GM11168 (cell line): ENCODE results near the gene SPTBN4.
"Not testable (repeated sequence)": the region's sequence is repeated elsewhere in the genome, so short reads cannot be mapped to it uniquely, and the experiment has no call there.

Experiments used
- in situ Hi-C: fragments of 300-500 bp; cut with MboI; formaldehyde crosslinking; loops from one replicate; pipeline ENCODE4 v1.12.0; 2022; ENCODE audit warnings: low sequenced_read_pairs; ENCODE audit not compliant: unreplicated experiment

Gene SPTBN4

DNA sequence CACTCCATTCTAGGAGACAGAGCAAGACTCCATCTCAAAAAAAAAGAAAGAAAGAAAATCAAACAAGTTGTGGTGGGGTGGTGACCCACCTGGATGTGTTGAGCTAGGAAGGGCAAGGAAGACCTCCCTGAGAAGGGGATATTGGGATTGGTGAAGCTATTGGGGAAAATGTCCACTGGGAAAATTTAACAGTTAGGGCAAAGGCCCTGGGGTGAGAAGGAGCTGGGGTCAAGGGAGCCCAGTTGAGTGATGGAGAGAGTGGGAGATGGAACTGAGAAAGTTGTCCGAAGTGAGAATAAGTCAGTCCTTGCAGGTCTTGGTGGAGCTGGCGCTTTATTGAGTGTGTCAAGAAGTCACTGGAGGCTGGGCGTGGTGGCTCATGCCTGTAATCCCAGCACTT is 28.5 kb upstream of the SPTBN4 start:
- in situ Hi-C loops: no loop called here

DNA sequence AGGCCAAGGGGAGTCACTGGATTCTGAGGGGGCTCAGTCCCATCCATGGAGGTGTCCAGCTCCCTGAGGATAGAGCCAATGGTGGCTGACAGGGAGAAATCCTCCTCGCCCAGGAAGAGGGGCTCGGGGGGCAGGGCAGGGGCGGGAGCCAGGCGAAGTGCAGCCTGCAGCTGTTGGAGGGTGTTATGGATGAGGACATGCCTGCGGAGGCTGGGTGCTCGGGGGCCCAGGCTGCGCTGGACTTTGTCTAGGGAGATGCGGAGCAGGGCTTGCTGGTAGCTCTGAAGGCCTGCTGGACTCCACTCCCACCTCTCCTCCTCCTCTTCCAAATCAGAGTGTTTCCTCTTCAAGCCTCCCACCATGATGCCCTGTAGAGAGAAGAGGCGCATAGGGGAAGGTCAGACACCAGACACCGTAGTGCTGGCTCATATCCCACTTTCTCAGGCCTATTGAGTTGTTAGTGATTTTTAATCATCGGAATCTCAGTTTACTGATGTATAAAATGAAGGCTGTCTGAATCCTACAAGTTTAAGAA is 25.0 kb upstream of the SPTBN4 start:
- in situ Hi-C loops: no loop called here

DNA sequence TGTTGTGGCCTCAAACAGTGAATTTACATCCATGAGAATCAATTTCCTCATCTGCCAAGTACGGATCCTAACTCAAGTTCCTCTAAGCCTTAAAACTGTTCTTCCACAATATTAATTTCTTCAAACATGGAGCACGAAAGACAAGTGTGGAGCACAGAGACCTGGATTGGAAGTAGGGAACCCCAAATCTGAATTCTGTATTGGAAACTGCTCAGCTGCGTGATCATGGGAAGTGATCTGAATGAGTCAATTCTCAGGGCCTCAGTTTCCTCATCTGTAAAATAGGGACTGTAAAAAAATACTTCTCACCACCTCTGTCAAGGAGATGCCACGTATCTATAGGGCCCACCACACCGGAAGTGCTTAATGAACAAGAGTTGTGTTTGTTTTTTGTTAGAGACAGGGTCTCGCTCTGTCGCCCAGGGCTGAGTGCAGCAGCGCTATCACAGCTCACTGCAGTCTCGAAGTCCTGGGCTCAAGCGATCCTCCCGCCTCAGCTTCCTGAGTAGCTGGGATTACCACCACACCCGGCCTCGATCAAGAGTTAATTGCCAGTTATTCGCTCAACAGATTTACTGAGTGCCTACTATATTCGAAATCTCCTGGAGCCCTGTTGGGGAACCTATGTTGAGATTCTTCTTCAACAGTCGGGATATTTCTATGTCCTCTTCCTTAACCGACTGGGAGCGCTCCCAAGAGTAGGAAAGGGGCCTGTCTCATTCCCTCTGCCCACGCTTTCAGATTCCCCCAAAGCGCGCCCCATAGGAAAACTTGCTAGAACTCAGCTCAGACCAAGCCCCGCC is 24.3 kb upstream of the SPTBN4 start:
- in situ Hi-C loops: no loop called here

DNA sequence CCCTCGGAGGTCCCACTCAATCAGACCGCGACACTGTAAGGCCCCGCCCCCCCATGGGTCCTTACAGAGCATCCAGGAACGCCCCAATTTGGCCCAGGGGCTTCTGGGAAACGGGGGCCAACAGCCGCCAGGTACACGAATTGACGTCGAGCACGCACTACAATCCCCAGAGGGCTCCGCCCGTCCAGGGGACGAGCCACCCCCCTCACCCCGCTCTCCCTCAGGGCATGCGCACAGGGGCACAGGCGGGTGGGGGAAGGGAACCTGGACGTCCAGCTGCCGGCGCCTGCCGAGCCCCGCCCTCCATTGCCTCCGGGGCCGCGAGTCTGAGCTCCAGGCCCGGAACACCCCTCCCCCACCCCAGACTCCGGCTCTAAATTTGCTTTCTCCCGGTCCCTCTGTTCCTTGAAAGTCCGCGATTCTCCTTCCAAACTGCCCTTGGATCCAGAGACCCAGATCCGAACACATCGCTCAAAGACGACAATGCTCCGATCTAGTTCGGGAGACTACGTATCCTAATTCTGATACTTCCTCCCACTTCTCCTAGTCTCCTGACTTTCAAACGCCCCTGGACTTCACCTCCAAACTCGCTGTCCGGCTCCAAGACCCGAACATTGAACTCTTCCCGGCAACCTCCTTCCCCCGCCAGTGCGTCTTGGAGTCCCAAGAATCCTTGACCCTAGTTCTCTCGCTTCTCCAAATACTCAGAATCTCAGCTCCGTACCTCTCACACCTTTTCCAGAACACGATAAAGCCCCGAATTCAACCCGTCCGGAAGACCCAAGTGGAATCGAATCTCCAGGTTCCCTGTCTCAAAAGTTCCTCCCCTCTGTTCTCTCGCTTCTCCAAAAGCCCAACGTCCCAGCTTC is 23.4 kb upstream of the SPTBN4 start:
- in situ Hi-C loops: no loop called here

DNA sequence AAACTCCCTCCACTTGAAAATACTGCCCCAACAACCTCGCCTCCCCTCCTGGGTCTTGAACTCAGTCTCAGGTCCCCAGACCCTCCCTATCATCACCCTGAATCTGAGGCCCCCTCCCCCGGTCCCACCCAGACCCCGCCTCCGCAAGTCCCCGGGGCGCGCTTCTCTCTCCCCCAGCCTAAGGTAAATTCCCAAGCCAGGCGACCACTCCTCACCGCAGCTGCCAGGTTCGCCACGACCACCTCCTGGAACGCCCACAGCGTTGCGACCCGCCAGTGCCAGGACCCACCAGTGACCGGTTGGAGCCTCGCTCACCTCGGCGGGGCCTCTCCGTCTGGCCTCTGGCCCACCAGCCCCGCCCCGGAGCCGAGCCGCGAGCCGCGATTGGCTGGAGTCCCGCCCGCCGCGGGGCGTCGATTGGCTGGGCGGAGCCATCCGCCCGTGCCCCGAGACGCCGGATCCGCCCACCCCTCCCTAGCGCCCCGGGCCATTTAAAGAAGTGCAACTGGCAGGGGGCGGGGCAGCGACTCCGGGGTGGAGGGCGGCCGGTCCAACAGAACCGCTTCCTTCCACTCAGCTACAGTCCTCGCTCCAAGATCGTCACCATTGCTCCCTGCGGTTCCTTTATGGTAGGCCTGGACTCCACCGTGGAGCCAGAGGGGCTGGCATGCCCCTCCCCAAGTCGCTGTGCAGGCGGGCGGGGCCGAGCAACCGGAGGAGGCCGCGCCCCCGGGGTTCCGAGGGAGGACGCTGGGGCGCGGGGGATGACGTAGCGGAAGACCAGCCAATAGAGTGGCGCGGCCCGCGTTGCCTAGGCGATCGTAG is 22.6 kb upstream of the SPTBN4 start, which contains the start of gene SERTAD3:
Gene SERTAD3 (minus strand): TSS at position 336 of the 825 bp plus-strand sequence. CDS start 2,255 bp downstream, outside the sequence.
- in situ Hi-C loops: no loop called here

DNA sequence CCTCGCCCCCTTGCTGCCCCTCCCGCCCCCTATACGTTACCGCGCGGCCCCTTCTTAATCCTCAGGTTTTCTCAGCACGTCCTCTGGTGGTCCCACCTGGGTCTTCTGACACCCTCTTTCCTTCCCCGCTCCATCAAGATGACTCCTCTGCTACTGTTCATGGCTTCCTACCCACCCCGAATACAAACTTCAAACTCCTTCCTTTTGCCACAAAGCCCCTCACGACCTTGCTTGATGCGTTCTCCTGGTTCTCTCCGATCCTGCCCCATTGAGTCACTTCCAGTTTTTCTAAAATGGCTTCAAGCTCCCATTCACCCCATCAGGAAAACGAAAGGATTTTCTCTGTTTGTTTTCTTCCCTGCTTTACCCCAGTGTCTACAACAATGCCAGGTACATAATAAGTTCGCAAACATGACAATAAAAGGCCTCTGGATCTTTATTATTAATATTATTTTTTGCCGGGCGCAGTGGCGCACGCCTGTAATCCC is 21.9 kb upstream of the SPTBN4 start:
- in situ Hi-C loops: no loop called here

DNA sequence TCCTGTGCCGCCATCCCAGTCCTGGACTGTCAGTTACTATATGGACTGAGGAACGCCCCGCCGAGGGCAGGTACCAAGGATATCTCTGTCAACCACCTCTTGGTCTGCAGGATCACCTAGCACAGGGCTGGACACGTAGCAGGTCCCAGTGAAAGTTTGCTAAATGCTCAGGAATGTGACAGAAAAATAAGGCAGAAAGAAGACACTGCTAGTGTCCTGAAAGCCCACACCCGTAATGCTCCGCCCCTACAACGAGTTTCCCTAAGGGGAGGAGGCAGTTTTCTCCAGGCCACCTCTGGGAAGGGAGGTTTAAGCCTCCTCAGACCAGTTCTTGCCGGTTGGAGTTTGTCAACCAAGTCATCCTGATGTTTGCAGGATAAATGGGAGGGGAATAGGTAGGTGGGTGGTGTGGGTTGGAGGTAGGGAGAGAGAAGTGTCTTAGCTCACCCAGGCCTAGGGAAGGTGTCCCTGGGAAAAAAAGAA is 21.0 kb upstream of the SPTBN4 start:
- in situ Hi-C loops: no loop called here

DNA sequence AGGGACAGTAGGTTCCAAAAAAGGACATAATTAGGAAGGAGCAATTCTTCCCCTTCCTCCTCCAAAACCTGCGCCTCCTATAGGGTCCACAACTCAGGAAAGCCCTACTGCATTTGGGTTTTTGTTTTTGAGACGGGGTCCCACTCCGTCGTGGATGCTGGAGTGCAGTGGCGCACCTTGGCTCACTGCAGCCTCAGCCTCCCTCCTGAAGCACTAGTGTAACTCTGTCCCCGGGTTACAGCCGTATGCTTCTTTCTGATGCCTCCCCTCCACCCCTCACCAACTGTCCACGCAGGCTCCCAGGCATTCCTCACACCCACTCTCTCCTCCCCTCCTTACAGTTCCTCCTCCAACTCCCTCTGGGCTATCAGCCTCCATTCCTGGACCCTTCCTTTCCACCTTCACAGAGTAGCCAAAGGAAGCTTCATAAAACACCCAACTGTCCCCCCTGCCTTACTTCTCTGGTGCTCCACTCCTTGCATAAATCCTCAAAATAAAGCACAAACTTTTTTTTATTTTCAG is 20.5 kb upstream of the SPTBN4 start:
- in situ Hi-C loops: no loop called here

DNA sequence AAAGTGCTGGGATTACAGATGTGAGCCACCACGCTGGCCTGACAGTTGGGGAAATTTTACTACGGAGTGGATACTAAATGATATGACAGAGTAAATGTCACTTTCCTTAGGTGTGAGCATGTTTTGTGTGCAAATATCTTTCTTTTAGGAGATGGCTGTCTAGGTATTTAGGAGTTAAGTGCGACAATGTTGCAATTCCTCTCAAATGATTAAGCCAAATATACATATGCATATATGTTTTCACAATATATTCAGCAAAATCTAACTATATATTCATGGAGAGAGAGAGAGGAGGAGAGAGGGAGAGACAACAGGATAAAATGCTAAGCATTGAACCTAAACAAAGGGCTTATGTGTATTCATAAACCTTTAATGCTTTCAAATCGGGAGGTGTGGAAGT is 17.3 kb upstream of the SPTBN4 start:
- in situ Hi-C loops: no loop called here

DNA sequence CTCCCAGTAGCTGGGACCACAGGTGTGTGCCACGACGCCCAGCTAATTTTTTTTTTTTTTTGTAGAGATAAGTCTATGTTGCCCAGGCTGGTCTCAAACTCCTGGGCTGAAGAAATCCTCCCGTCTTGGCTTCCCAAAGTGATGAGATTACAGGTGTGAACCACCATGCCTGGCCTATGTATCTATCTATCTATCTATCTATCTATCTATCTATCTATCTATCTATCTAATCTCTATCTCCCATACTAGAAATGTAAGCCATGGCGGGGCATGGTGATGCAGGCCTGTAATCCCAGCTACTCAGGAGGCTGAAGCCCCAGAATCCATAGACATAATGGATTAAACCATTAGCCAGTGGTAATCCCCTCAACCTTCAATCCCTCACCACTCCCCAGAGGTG is 16.1 kb upstream of the SPTBN4 start:
- in situ Hi-C loops: no loop called here

DNA sequence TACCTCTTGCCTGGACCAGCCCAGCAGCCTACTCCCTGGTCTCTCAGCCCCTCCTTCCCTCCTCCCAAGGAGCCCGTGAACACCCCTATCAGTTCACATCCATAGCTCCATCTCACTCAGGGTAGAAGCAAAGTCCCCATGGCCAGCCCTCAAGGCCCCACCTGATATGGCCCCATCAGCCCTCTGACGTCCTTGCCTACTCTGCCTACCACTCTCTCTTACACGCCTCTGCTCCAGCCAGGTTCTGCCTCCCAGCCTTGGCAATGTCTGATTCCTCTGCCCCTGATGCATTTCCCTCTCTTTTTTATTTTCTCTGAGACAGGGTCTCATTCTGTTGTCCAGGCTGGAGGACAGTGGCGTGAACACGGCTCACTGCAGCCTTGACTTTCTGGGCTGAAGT is 14.8 kb upstream of the SPTBN4 start:
- in situ Hi-C loops: no loop called here

DNA sequence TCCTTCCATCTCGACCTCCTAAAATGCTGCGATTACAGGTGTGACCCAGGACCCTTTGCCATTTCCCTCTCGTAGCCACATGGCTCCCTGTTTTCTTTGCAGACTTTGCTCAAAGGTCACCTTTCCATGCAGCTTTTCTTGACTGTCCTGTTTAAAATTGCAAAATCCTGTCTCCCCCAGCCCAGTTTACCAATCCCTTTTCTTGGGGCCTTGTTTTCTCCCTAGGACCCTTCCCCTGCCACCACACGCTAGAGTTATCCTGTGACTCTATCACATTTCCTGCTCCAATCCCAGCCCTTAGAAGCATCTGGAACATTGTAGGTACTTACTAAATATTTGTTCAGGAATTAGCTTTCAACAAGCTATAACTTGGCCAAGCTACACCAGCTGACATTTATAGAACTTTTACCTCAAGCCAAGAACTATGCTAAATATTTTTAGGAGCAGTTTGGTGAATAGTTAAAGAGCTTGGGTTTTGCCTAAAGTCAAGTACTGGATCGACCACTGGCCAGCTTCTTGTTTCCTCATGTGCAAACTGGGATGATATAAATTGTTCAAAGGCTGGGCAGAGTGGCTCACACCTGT is 13.6 kb upstream of the SPTBN4 start:
- in situ Hi-C loops: no loop called here

DNA sequence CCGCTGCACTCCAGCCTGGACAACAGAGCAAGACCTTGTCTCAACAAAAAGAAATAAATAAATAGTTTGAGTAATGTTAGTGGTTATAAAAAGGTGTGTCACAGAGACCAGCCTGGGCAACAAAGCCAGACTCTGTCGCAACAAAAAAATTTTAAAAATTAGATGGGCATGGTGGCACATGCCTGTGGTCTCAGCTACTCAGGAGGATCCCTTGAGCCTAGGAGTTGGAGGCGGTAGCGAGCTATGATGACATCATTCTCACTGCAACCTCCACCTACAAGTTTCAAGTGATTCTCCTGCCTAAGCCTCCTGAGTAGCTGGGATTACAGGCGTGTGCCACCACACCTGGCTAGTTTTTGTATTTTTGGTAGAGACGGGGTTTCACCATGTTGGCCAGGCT is 12.9 kb upstream of the SPTBN4 start:
- in situ Hi-C loops: not testable (repeated sequence)

DNA sequence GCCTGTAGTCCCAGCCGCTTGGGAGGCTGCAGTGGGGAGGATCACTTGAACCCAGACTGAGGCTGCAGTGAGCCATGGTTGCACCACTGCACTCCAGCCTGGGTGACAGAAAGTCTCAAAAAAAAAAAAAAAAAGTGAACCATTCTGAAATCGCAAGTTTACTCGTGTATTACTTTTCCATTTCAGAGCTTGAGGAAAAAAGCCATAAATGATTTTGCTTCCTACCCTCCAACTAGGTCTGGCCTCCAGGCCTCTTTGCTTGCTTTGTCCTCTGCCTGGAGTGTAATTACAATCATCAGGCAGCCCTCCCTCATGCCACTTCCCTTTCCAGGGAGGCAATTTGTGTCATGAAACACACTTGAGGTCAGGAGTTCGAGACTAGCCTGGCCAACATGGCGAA is 9.8 kb upstream of the SPTBN4 start:
- in situ Hi-C loops: no loop called here

DNA sequence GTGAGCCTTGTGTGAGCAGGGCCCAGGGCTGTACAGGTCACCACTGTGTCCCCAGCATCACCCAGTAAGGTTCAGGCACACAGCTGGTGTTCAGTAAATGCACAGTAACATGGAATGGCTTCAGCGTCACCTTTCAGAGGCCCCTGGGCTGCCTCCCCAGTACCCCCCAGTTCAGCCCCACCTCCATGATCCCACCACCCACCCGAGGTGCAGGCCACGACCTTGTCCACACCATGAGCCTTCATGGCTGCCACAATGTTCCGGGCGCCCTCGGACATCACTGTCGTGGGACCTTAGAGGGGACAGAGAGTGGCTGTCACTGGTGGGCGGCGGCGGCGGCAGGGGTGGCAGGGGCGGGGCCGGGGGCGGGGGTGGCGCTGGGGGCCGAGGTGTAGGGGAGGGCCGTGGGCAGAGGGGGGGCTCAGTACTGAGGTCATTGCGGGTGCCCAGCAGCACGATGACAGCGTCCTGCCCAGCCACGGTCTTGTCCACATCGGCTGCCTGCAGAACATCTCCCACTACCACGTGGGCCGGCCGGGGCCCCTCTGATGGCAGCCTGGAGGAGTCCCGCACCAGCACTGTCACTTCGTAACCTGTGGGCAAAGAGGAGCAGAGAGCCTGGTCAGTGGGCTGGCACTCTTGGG is 8.7 kb upstream of the SPTBN4 start:
- in situ Hi-C loops: no loop called here

DNA sequence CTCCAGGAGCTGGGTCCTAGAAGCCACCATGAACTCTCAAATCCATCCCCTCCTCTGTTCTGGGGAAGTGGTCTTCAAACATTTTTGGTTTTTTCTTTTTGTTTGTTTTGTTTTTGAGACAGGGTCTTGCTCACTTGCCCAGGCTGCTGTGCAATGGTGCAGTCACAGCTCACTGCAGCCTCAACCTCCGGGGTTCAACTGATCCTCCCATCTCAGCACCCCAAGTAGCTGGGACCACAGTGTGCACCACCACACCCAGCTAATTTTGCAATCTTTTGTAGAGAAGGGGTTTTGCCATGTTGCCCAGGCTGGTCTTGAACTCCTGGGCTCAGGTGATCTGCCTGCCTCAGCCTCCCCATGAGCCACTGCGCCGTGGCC is 8.2 kb upstream of the SPTBN4 start:
- in situ Hi-C loops: no loop called here

DNA sequence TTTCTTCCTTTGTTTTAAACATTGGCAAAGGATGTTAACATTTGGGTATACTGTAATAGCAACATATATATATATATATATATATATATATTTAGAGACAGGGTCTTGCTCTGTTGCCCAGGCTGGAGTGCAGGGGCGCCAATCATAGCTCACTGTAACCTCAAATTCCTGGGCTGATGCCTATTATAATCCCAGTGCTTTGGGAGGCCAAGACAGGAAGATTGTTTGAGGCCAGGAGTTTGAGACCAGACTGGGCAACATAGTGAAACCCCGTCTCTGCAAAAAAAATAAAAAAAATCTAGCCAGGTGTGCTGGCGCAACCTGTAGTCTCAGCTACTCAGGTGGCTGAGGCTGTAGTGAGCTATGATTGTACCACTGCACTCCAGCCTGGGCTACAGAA is 6.6 kb upstream of the SPTBN4 start:
- in situ Hi-C loops: no loop called here

DNA sequence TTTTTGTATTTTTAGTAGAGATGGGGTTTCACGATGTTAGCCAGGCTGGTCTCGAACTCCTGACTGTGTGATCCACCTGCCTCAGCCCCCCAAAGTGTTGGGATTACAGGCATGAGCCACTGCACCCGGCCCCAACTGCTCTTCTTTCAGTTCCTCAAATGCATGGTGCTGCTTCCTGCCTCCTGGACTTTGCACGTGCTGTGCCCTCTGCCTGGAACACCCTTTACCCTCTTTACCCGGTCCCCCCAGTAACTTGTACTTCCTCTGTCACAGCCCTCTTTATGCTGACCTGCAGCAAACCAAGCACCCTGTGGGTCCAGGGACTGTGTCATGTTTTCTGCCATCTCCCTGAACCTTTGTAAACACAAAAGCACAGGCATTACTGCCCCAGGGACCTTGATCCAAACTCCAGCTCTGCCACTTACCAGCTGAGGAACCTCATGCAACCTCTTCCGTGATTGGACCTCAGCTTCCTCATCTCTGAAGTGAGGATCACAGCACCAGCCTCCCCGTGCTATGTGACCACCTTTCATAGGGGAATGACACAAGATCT is 5.1 kb upstream of the SPTBN4 start:
- in situ Hi-C loops: no loop called here

DNA sequence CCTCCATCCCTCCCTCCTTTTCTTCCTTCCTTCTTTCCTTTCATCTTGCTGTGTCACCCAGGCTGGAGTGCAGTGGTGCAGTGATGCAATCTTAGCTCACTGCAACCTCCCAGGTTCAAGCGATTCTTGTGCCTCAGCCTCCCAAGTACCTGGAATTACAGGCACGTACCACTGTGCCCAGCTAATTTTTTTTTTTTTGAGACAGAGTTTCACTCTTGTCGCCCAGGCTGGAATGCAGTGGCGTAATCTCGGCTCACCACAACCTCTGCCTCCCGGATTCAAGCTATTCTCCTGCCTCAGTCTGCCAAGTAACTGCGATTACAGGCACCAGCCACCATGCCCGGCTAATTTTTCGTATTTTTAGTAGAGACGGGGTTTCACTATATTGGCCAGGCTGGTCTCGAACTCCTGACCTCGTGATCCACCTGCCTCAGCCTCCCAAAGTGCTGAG is 3.2 kb upstream of the SPTBN4 start:
- in situ Hi-C loops: not testable (repeated sequence)
